NCI-H1048 (cell line): ENCODE results near the gene TMEM89.

ENCODE experiments used
- DNase-seq: peaks from one replicate; lab custom pipeline; 2025; lab: John Stamatoyannopoulos, UW

The TMEM89 gene

DNA sequence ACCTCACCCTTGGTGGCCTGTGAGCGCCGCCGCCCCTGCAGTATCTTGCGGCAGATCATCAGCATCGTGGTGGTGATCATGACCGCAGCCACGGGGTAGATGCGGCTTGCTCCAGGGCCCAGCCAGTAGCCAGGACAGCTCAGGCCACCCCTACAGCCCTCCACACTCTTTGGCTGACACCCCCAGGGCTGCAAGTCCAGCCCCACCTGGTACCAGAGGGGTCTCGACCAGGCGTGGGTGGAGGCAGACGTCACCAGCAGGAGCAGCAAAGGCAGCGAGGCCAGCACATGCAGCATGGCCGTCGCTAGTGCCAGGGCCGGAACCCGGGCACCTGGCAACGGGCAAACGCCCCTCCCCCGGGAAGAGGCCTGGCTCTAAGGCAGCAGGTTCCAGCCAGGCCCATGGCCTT lies at the start of gene TMEM89:
TSS of gene TMEM89 (minus strand) at position 309 of the 409 bp plus-strand sequence. CDS start at position 296, 13 bp downstream.
- DNase-seq: no peak

DNA sequence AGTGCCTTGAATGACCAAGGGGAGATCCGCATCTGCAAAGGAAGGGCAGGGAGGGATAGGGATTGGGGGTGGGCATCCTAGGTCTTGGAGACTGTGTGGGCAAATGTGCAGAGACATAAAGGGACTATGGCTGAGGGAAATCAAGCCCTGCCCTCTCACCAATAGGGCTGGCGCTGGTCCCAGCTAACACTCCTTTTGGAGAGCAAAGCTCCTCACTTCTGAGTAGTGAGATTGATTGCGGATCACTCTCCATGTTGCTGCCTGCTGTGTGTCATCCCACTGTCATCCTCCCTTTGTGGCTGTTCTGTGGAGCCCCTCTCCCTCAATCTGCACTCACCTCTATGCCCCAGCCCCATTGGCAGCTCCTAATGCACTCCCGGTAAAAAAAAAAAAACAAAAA lies 43.4 kb upstream of the TMEM89 start:
- no peak for DNase-seq

DNA sequence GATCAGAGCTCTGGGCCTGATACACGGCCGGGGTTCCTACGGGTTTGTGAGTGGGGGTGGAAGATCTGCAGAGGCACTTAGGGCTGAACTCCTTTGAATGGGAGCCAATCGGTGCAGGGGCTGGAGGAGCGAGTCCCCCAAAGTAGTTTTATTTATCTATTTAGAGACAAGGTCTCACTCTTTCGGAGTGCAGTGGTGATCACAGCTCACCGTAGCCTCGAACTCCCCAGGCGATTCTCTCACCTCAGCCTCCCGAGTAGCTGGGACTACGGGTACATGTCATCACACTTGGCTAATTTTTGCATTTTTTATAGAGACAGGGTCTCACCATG lies 42.7 kb upstream of the TMEM89 start:
- DNase-seq: no peak

DNA sequence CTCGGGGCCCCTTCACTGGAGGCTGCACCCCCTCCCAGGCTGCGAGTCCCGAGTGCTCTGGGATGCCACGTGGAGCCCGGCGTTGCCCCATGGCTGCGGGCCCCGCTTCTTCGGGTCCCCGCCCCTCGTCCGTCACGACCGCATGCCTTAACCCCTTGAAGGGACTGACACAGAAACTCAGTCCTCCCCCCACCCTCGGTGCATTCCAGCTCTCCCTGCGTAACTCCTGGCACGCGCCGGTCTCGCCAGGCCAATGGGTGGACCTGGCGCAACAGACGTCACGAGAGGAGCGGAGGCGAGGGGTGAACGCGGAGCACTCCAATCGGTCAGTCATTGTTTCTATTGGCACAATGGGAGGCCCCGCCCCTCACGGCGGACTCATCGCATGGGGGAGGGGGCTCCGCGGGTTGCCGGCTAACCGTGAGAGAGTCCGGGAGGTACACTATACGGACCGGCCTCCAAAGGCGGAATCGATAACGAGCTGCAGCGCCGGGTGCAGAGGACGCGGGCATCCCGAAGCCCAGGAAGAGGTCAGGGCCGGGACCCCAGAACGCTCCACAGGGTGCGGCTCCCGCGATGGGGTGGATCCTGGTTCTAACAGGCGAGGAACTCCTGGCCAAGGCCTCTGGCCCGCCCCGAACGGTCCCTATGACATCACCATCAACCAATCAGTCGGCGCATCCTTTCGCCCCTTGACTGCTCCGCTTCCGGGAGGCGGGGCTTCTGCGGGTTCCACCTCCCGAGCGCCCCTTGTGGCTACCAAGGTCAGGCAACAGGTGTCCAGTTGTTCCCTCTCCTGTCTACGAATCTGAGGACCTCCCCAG lies 42.1 kb upstream of the TMEM89 start:
- peak; percentile 89 for DNase-seq

DNA sequence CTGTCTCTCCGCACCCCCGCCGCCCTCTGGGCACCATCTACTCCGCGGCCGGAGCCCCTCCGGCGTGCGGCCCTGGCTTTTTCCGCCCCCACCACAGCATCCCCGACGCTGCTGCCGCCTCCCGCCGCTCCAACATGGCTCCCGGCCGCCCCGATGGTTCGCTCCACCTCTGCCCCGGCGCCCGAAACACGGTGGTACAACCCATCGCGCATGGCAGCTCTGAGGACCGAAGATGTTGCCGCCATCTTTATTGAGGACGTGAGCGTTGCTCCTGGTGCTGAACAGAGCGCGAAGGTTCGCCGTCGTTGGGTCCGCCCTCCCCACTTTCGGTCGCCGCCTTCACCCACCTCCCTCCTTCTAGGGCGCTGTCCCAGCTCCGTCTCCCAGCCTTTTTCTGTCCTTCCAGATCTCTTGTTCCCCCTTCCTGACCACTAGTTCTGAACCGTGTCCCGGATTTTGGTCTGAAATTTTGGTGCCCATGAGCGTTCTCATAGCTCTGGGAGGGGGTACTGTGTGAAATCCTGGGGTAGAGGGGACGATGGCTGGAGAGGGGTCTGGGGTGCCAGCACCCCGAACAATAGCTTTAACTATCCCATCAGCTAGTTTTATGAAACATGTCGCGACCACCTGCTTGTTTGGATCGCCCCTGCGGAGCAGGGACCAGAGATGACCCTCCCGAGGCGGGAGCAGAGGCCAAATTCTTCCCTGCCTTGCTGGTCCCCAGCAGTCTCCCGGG lies 41.4 kb upstream of the TMEM89 start, which contains the start of gene CELSR3:
TSS of gene CELSR3 (minus strand) at position 134 of the 736 bp plus-strand sequence. CDS start 252 bp downstream, outside the sequence.
- peak; percentile 29 for DNase-seq

DNA sequence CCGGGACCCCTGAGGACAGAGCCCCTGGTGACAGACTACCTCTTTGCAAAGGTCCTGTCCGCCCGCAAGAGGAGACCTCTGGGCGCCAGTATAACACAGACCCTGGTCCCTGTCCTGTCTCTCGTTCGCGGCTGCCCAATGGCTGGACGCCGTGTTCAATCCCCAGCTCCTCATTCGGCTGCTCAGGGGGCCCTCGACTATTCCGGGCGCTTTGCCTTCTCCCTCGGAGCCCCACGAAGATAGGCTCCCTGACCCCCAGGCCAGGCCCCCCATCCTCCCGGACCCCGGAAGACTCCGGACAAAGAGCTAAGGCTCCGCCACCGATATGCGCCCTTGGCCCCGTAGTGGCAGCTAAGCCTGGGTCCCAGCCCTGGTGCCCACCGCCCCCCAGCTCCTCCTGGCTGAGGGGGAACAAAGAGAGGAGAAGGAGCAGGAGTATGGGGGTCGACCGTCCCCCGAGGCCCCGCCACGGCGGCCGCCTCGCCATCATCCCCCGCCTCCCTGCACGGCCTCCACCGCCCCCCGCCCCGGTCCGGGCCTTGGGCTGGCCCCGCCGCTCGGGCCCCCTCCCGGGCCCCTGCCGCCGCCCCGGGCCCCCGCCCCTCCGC lies 40.7 kb upstream of the TMEM89 start:
- no peak for DNase-seq

DNA sequence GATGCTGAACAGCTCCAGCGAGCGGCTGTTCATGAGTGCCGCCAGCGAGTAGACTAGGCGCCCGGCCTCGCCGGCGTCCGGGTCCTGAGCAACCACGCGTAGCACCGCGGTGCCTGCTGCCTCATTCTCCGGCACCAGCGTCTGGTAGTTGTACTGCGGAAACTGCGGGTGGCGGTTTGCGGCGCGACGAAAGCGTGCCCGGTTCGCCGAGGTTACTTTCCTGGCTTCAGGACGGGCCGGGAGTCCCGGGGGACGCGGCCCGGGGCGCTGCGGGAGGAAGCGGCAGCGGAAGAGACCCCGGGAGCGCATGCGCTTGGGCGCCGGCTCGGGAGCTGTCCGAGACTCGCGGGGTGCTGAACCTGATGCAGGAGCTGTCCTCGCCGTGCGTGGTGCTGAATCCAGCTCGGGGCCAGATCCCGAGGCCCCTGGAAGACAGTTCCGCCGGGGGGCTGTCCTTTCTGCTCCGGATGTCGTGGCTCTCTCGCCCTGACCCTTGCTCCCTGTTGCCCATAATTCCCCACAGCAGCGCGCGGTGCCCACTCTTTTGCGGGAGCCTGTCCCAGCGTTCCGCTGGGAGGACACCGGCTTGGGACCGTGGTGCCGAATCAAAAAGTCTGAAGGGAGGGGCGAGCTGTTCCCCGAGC lies 40.1 kb upstream of the TMEM89 start:
- DNase-seq: peak; percentile 30

DNA sequence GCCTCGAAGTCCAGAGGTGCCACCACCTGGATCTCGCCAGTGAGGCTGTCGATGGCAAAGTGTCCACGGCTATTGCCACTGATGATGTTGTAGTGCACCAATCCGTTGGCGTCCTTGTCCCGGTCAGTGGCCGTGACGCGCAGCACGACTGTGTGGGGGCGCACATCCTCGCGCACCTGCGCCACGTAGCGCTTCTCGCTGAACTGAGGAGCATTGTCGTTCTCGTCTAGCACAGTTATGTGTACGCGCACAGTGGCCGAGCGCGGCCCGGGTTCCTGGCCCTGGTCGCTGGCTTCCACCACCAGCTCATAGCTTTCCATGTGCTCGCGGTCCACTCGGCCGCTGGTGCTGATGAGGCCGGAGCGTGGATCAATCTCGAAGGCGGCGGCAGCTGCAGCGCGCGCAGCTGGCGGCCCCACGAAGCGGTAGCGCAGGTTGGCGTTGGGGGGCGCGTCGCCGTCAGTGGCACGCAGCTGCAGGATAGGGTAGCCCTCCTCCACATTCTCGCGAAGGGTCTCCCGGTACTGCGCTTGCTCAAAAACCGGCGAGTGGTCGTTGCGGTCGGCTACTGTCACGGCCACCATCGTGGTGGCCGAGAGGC lies 39.3 kb upstream of the TMEM89 start:
- DNase-seq: no peak

DNA sequence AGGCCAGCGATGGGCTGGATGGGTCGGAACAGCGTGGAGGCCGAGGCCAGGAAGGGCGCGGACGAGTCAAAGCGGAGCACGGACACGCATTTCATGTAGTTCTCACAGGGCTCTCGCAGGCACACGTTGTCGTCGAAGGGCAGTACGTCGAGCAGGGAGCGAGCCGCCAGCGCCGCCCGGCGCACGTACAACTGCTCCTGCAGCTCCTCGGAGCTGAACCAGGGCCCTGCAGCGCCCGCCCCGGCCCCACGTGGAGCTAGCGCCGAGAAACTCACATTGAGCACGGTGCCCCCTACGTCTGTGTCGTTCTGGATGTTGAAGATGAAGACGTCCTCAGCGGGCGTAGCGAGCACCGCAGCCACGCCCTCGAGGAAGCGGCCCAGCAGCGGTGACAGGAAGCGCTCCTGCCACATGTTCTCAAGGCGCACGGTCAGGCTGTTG lies 35.3 kb upstream of the TMEM89 start:
- DNase-seq: no peak

GRCh38 chr3:48656061-48656840 lies 34.7 kb upstream of the TMEM89 start:
- peak; percentile 52 for DNase-seq

DNA sequence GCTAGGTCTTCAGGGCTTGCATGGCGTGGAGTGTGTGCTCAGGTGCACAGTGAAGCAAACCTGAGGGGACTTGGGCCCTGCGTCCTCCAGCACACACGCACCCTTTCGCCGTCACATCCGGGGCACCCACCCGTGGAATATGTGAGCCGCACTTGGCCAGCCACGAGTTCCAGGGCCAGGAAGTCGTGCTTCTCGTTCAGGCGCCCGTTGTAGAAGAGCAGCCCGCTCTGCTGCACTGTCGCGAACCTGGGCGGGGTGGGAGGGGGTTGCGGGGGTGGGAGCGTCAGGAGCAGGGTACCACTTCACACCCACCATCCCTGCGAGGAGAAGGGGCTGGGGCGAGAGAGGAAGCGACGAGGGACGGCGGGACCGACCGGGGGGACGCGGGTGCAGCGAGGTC lies 34.0 kb upstream of the TMEM89 start:
- no peak for DNase-seq

- DNase-seq: no peak
Measured at GRCh38 chr3:48655063-48655462, 33.5 kb upstream of the TMEM89 start.

GRCh38 chr3:48652923-48653715 lies 31.6 kb upstream of the TMEM89 start:
- no peak for DNase-seq

DNA sequence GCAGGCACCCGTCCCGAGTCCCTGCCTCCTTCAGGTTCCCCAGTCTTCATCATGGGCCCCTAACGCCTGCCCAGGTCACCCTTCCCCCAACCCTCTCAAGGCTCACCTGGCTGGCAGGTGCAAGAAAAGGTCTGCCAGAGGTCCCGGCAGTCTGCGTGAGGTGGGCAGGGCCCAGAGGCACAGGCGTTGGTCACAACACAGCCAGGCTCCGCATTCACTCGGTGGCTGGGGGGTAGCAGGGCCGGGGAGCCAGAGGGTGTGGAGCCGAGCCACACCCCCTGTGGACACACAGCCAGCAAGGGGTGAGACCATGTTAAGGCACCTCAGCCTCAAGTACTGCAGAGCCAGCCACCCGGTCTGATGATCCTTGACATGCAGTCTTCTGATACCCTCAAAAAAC lies 30.2 kb upstream of the TMEM89 start:
- DNase-seq: no peak

GRCh38 chr3:48650723-48651122 lies 29.2 kb upstream of the TMEM89 start:
- DNase-seq: no peak

DNA sequence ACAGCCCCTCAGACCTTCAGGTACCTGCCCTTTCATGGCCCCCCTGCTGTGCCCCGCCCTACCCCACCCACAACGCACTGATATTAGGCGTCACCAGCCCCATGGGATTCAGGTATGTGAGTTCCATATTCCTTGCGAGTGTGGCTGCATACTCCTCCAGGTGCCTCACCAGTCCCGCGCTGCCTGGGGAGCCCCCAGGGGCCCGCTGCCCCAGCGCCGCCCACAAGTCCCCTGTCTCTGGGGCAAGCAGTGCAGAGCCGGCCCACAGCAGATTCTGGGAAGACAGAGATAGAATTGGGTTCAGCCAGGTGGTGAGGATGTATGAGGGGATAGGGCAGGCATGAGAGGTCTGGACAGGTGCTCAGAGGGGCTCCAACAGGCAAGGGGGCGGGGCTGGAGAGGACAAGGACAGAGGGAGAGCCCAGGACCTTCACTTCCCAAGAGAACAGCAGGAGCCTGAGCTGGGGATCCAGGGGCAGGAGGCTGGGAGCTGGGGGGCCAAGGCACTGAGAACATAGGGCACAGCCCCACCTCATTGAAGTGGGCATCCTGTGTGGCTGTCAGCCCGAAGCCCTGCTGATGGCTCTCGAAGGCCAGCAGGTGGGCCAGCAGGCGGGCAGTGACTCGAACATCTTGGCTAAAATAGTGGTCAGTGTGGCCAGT lies 26.8 kb upstream of the TMEM89 start:
- DNase-seq: no peak

DNA sequence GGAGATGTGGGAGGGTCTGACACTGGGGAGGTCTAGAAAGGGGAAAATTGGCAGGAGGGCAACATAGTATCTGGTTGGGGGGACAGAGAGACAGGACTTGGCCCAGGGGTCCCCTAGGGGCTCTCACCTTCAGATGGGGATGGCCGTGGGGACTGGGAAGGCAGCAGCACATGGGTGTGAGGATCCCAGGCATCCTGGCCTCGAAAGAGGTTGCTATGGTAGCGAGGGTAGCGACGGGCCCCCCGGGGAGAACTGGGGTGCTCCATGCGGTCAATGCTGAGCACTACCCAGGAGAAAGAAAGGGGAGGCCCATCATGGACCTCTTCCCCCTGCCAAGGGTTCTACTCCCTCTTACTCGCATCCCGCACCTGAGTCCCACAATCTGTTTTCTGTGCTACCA lies 26.1 kb upstream of the TMEM89 start:
- no peak for DNase-seq

DNA sequence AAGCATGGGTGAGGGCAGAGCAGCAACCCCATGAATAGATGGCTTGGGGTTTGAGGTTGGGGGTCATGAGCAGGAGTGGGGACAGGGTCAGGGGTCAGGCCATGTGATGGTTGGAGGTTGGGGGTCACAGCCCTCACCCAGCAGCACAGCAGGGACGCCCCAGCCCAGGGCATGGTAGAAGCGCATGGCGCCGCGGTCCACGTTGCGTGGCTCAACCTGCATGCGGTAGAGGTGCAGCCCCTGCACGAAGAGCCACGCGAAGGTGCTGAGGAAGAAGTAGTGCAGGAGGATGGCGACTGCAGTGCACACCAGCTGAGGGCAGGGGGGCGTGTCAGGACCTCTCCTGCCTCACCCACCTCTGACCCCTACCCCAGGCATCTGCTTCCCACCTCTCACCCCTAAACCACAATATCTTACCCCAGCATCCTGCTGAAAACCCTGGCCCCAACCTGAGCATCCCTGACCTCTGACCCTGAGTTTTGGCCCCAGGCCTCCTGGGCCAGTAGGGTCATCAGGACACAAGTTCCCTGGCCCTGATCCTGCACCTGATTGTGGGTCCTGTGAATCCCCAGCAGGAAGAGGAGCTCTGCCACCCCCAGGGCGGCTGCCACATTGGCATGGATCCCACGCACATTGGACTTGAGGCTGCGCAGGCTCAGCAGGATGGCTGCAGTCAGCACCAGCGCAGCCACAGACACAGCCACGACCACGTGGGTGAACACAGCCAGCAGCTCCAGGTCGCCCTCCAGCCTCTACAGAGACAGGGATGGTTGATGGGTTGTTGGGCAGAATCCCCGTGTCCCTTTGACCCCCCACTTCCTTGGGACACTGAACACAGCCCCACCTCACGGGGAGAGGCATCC lies 23.6 kb upstream of the TMEM89 start:
- DNase-seq: no peak

GRCh38 chr3:48642605-48643004 lies 21.0 kb upstream of the TMEM89 start:
- DNase-seq: no peak
